A673 (cell line): ENCODE measurements around the gene KRTAP20-1.

Experiments
- CTCF ChIP-seq: fragments of 300-800, 200-600 bp; sonication (generic); conservative IDR thresholded peaks from 2 replicates; pipeline ENCODE4 v1.5.1; 2017; ENCODE audit warnings: low read depth, mild to moderate bottlenecking, antibody characterized with exemption, low read length, moderate library complexity, mixed read lengths
- EZH2 ChIP-seq: fragments of 200-600 bp; sonication (generic); IDR thresholded peaks from 2 replicates; pipeline ENCODE4 v1.6.1; 2017; ENCODE audit warnings: borderline replicate concordance, low read depth, mild to moderate bottlenecking, mixed read lengths, antibody characterized with exemption, low read length; ENCODE audit not compliant: poor library complexity, severe bottlenecking

- TF ChIP-seq CTCF, result no peak
- no peak for TF ChIP-seq EZH2
Measured at GRCh38 chr21:30600787-30601186, 15.4 kb upstream of the KRTAP20-1 start, which contains the start of gene KRTAP22-1.
